K562 (cell line): ENCODE data around the gene STAB2. TPM values are rescaled to one million over a fixed set of nuclear protein-coding genes. Genes with fewer than 3 reads are reported as not detected.

ENCODE experiments used
- ARNT ChIP-seq, 2 experiments: fragments of 450-650 bp; IDR thresholded peaks; 2 replicates each; pipeline ENCODE4 v1.6.1; 2016; ENCODE audit warnings: mild to moderate bottlenecking in 1 of 2
- CBX3 ChIP-seq, 2 experiments: IDR thresholded peaks; 1 replicate in 1 of 2; 2 replicates in 1 of 2; pipeline ENCODE4 v1.6.1; 2012; ENCODE audit warnings: inconsistent platforms in 2 of 2, low read length in 2 of 2, borderline replicate concordance in 1 of 2, control low read depth in 1 of 2
- CTBP1 ChIP-seq: fragments of 450-650 bp; IDR thresholded peaks from 2 replicates; pipeline ENCODE4 v1.6.1; 2016; ENCODE audit warnings: borderline replicate concordance
- DIDO1 ChIP-seq: fragments of 450-650 bp; IDR thresholded peaks from 2 replicates; pipeline ENCODE4 v1.6.1; 2016; ENCODE audit warnings: low read depth, missing biosample characterization, missing genetic modification characterization
- E2F1 ChIP-seq: sonication (generic); formaldehyde crosslinking; IDR thresholded peaks from 2 replicates; pipeline ENCODE4 v1.8.1; 2023; ENCODE audit warnings: mild to moderate bottlenecking, missing genetic modification reagents, moderate library complexity
- ELK3 ChIP-seq: fragments of 450-650 bp; formaldehyde crosslinking; IDR thresholded peaks from 2 replicates; pipeline ENCODE4 v1.4.0; 2020; ENCODE audit warnings: mild to moderate bottlenecking
- FOXP1 ChIP-seq: sonication (generic); formaldehyde crosslinking; IDR thresholded peaks from 2 replicates; pipeline ENCODE4 v1.8.0; 2022; ENCODE audit warnings: mild to moderate bottlenecking, missing genetic modification reagents
- GATA2 ChIP-seq: sonication (generic); formaldehyde crosslinking; IDR thresholded peaks from 2 replicates; pipeline ENCODE4 v1.4.0; 2020; ENCODE audit warnings: mild to moderate bottlenecking, missing genetic modification reagents
- KAT2B ChIP-seq: IDR thresholded peaks from one replicate; pipeline ENCODE4 v1.6.1; 2012; ENCODE audit warnings: low read depth, mild to moderate bottlenecking, control low read depth, inconsistent platforms, low read length, moderate library complexity
- MBD2 ChIP-seq: sonication (generic); IDR thresholded peaks from 2 replicates; pipeline ENCODE4 v1.6.1; 2016; ENCODE audit warnings: low read depth, borderline replicate concordance
- PHB2 ChIP-seq: fragments of 450-650 bp; IDR thresholded peaks from 2 replicates; pipeline ENCODE4 v1.6.1; 2017; ENCODE audit warnings: low read depth
- RBFOX2 ChIP-seq: fragments of 200-400 bp; formaldehyde crosslinking; IDR thresholded peaks from 2 replicates; pipeline ENCODE4 v1.6.1; 2017; ENCODE audit warnings: low read depth, mild to moderate bottlenecking, low read length, moderate library complexity
- SMAD3 ChIP-seq: fragments of 450-650 bp; formaldehyde crosslinking; conservative IDR thresholded peaks from 2 replicates; pipeline ENCODE4 v1.4.0; 2020; ENCODE audit warnings: mild to moderate bottlenecking
- TAF1 ChIP-seq: IDR thresholded peaks from 2 replicates; pipeline ENCODE4 v1.6.1; 2011; ENCODE audit warnings: mild to moderate bottlenecking, low read length, moderate library complexity; ENCODE audit not compliant: insufficient read depth, control insufficient read depth, severe bottlenecking; ENCODE audit errors: extremely low read depth
- TCF7 ChIP-seq: sonication (generic); IDR thresholded peaks from 2 replicates; pipeline ENCODE4 v1.6.1; 2016; ENCODE audit warnings: antibody characterized with exemption, borderline replicate concordance
- TRIM28 ChIP-seq: fragments of 450-650 bp; IDR thresholded peaks from 2 replicates; pipeline ENCODE4 v1.6.1; 2017
- USF2 ChIP-seq: sonication (generic); formaldehyde crosslinking; IDR thresholded peaks from 2 replicates; pipeline ENCODE4 v1.5.0; 2020; ENCODE audit warnings: missing genetic modification reagents
- ZBTB33 ChIP-seq: sonication (generic); formaldehyde crosslinking; IDR thresholded peaks from 2 replicates; pipeline ENCODE4 v1.8.1; 2023; ENCODE audit warnings: mild to moderate bottlenecking, missing genetic modification reagents
- ZBTB9 ChIP-seq: fragments of 450-650 bp; formaldehyde crosslinking; IDR thresholded peaks from 2 replicates; pipeline ENCODE4 v1.4.0; 2020; ENCODE audit warnings: mild to moderate bottlenecking, moderate library complexity
- ZNF124 ChIP-seq: sonication (generic); formaldehyde crosslinking; IDR thresholded peaks from 2 replicates; pipeline ENCODE4 v1.8.1; 2022; ENCODE audit warnings: missing genetic modification reagents
- ZNF3 ChIP-seq: fragments of 250-450 bp; sonication (Bioruptor Pico); IDR thresholded peaks from 2 replicates; pipeline ENCODE4 v1.5.0; 2021; ENCODE audit warnings: mild to moderate bottlenecking, moderate library complexity
- ZNF311 ChIP-seq: fragments of 250-450 bp; sonication (Bioruptor Pico); IDR thresholded peaks from 2 replicates; pipeline ENCODE4 v1.4.0; 2020; ENCODE audit warnings: mild to moderate bottlenecking, moderate library complexity
- ZNF384 ChIP-seq: IDR thresholded peaks from 2 replicates; pipeline ENCODE4 v1.6.1; 2012; ENCODE audit warnings: low read depth, low read length, improper control_type of control experiment
- polyA plus RNA-seq, 8 experiments: library from polyadenylated mRNA; depleted of rRNA in 4 of 8; stranded (reverse) in 5 of 8; unstranded in 3 of 8; fragments of >200 nt; fragmentation: Nextera tagmentation in 2 of 8; fragmentation: Illumina TruSeq in 1 of 8; extraction: Ambion mirVana in 2 of 8; extraction: Trizol in 1 of 8; gene quantifications; 2 replicates each; pipeline versions ENCODE4 v1.2.1 to v1.2.3, GENCODE V29; 2011 to 2014; ENCODE audit warnings: inconsistent platforms in 1 of 8, missing spikeins in 1 of 8
- total RNA-seq, 7 experiments: library from RNA; depleted of rRNA in 6 of 7; stranded (reverse); fragments of >200 nt in 6 of 7; fragmentation: Illumina TruSeq in 2 of 7; extraction: Trizol in 2 of 7; gene quantifications; 2 replicates each; pipeline versions ENCODE4 v1.2.1 to v1.2.3, GENCODE V29; 2011 to 2021; ENCODE audit warnings: low replicate concordance in 1 of 7

Gene STAB2
- total and polyA plus RNA-seq, 9 of the 15 experiments (the other 6 are each of a cell fraction or from before 2014, with no cell fraction given) = 0.10 TPM; not detected in 8

- TF ChIP-seq PHB2 (no peak), ZNF384 (peak; percentile 26; the same call in 1 of the 2 replicates), ZNF124 (CRISPR knock-in tag) (no peak), ZBTB33 (no peak), SMAD3 (CRISPR knock-in tag) (no peak), ZNF311 (CRISPR knock-in tag) (no peak), MBD2 (no peak), ZNF3 (CRISPR knock-in tag) (no peak), FOXP1 (CRISPR knock-in tag) (no peak), DIDO1 (tag) (no peak), GATA2 (no peak), CBX3 (IDR thresholded peaks at IDR 0.05; ENCODE audit: borderline replicate concordance in 1 of 2, low read length in 2 of 2) (no peak), TCF7 (no peak), TRIM28 (no peak), CTBP1 (0 out of 2 replicates have a peak, but pooled peaks have one; percentile 25), ARNT (IDR thresholded peaks at IDR 0.05) (no peak), KAT2B (no peak), TAF1 (no peak), RBFOX2 (no peak), USF2 (CRISPR knock-in tag) (peak; percentile 22; the same call in 1 of the 2 replicates), E2F1 (CRISPR knock-in tag) (no peak), ELK3 (no peak), ZBTB9 (CRISPR knock-in tag) (no peak)
These were observed 213.0 kb downstream of the STAB2 start (continued) for GRCh38 chr12:103799857-103800771.
